Vagina (tissue), 2 donors: ENCODE results near the gene DDT.

Experiments
- POLR2A ChIP-seq, 2 donors: fragments of 450-650 bp; IDR thresholded peaks; one replicate each; pipeline ENCODE4 v1.6.1; 2017; ENCODE audit warnings: antibody characterized with exemption in 2 of 2, mild to moderate bottlenecking in 2 of 2, moderate library complexity in 2 of 2
- TF ChIP-seq, protein P1 (sequence below), 3 experiments: fragments of 450-650 bp in 2 of 3; fragments of 200-600 bp in 1 of 3; sonication (generic) in 1 of 3; IDR thresholded peaks; one replicate each; pipeline ENCODE4 v1.5.1; 2017 to 2019; ENCODE audit warnings: antibody characterized with exemption in 3 of 3, mild to moderate bottlenecking in 2 of 3, moderate library complexity in 2 of 3

DNA sequence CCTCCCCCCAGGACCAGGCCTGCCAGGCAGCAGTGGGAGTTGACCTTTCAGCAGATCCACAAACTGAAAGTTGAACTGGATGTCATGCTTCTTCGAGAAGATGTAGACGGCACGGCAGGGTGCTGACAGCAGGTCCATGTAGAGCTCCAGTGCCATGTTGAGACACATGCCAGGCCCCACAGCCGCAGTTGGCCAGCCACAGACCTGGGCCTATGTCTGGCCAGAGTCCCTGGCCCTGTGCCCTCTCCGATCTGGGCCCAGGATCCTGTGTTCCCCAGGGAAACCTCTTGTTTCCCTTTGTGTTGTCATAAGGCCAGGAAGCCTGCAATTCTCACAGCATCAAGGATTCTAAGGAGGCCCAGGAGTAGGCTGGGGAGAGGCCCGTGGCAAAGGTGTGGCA lies 31.0 kb upstream of the DDT start, which contains the start of gene GSTT4:
- TF ChIP-seq, protein P1, sequence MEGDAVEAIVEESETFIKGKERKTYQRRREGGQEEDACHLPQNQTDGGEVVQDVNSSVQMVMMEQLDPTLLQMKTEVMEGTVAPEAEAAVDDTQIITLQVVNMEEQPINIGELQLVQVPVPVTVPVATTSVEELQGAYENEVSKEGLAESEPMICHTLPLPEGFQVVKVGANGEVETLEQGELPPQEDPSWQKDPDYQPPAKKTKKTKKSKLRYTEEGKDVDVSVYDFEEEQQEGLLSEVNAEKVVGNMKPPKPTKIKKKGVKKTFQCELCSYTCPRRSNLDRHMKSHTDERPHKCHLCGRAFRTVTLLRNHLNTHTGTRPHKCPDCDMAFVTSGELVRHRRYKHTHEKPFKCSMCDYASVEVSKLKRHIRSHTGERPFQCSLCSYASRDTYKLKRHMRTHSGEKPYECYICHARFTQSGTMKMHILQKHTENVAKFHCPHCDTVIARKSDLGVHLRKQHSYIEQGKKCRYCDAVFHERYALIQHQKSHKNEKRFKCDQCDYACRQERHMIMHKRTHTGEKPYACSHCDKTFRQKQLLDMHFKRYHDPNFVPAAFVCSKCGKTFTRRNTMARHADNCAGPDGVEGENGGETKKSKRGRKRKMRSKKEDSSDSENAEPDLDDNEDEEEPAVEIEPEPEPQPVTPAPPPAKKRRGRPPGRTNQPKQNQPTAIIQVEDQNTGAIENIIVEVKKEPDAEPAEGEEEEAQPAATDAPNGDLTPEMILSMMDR (IDR thresholded peaks at IDR 0.05) = no peak
- no peak for TF ChIP-seq POLR2A (IDR thresholded peaks at IDR 0.05)
